Endothelial cell (in vitro differentiated cells): ENCODE data around the gene EHMT1. TPM values are rescaled to one million over a fixed set of nuclear protein-coding genes. Genes with fewer than 3 reads are reported as not detected.

ENCODE experiments used
- DNase-seq: peaks from one replicate; pipeline ENCODE4 v3.0.0; 2021; ENCODE audit warnings: low spot score
- H3K27ac Mint-ChIP-seq: one replicate; pipeline ENCODE4 v1.8.0; 2021; ENCODE audit warnings: mixed read lengths, inconsistent platforms; ENCODE audit not compliant: unreplicated experiment
- H3K27me3 Mint-ChIP-seq: one replicate; pipeline ENCODE4 v1.8.0; 2021; ENCODE audit warnings: mild to moderate bottlenecking, moderate library complexity, mixed read lengths, inconsistent platforms; ENCODE audit not compliant: unreplicated experiment
- H3K36me3 Mint-ChIP-seq: one replicate; pipeline ENCODE4 v1.8.0; 2021; ENCODE audit warnings: mild to moderate bottlenecking, low read depth, mixed read lengths, inconsistent platforms; ENCODE audit not compliant: unreplicated experiment
- H3K4me1 Mint-ChIP-seq: one replicate; pipeline ENCODE4 v1.8.0; 2021; ENCODE audit warnings: mild to moderate bottlenecking, mixed read lengths, inconsistent platforms; ENCODE audit not compliant: unreplicated experiment
- H3K4me3 Mint-ChIP-seq: one replicate; pipeline ENCODE4 v1.8.0; 2021; ENCODE audit warnings: mild to moderate bottlenecking, mixed read lengths, inconsistent platforms; ENCODE audit not compliant: unreplicated experiment
- H3K9me3 Mint-ChIP-seq: one replicate; pipeline ENCODE4 v1.8.0; 2021; ENCODE audit warnings: mixed read lengths, inconsistent platforms; ENCODE audit not compliant: unreplicated experiment
- CTCF ChIP-seq: fragments of 200-600 bp; sonication (generic); IDR thresholded peaks from one replicate; pipeline ENCODE4 v1.5.0; 2021; ENCODE audit warnings: antibody characterized with exemption; ENCODE audit not compliant: unreplicated experiment
- total RNA-seq: library from RNA; stranded (reverse); fragmentation: NEBNext Ultra II Directional; extraction: Animal tissue kit (Norgen Biotek cat#: 25700); gene quantifications from one replicate; pipeline ENCODE4 v1.2.1, GENCODE V29; 2021; ENCODE audit not compliant: unreplicated experiment

EHMT1 gene
- total RNA-seq, 1 donor from 2014 or later: 120 TPM

GRCh38 chr9:137638680-137639079 is 19.9 kb downstream of the EHMT1 start:
- peaks cover 5% of the 10 kb centered on the region for H3K36me3 Mint-ChIP-seq
- no peak overlapping the region for H3K4me3 Mint-ChIP-seq
- H3K9me3 Mint-ChIP-seq: no peaks in the 10 kb centered on the region
- DNase-seq: no peak
- no peaks in the 10 kb centered on the region for H3K4me1 Mint-ChIP-seq
- H3K27ac Mint-ChIP-seq: no peak overlapping the region
- H3K27me3 Mint-ChIP-seq: peaks cover 3% of the 10 kb centered on the region
- TF ChIP-seq CTCF: no peak

- Mint-ChIP-seq H3K4me1 (no peaks in the 10 kb centered on the region), H3K36me3 (peaks cover 9% of the 10 kb centered on the region), H3K9me3 (no peaks in the 10 kb centered on the region), H3K27me3 (peaks cover 3% of the 10 kb centered on the region), H3K27ac (no peak overlapping the region), H3K4me3 (no peak overlapping the region)
- no peak for DNase-seq
- no peak for TF ChIP-seq CTCF
Observed at GRCh38 chr9:137639303-137640051, 20.7 kb downstream of the EHMT1 start.

GRCh38 chr9:137640862-137641261 is 22.1 kb downstream of the EHMT1 start:
- TF ChIP-seq CTCF: no peak
- peaks cover 2% of the 10 kb centered on the region for H3K27me3 Mint-ChIP-seq
- H3K9me3 Mint-ChIP-seq: no peaks in the 10 kb centered on the region
- no peak overlapping the region for H3K4me3 Mint-ChIP-seq
- H3K27ac Mint-ChIP-seq: no peak overlapping the region
- no peaks in the 10 kb centered on the region for H3K4me1 Mint-ChIP-seq
- DNase-seq: no peak
- peaks cover 9% of the 10 kb centered on the region for H3K36me3 Mint-ChIP-seq

- H3K27me3 Mint-ChIP-seq: peaks cover 4% of the 10 kb centered on the region
- H3K27ac Mint-ChIP-seq: no peak overlapping the region
- H3K4me1 Mint-ChIP-seq: peaks cover 10% of the 10 kb centered on the region
- no peaks in the 10 kb centered on the region for H3K9me3 Mint-ChIP-seq
- TF ChIP-seq CTCF: no peak
- DNase-seq: no peak
- H3K4me3 Mint-ChIP-seq: no peak overlapping the region
- H3K36me3 Mint-ChIP-seq: peaks cover 20% of the 10 kb centered on the region
Observed at GRCh38 chr9:137642118-137642601, 23.4 kb downstream of the EHMT1 start.

- Mint-ChIP-seq H3K9me3 (no peaks in the 10 kb centered on the region), H3K4me3 (no peak overlapping the region), H3K4me1 (peaks cover 18% of the 10 kb centered on the region), H3K27ac (no peak overlapping the region), H3K36me3 (peaks cover 24% of the 10 kb centered on the region), H3K27me3 (peaks cover 5% of the 10 kb centered on the region)
- TF ChIP-seq CTCF: no peak
- no peak for DNase-seq
Observed at GRCh38 chr9:137642892-137643291, 24.1 kb downstream of the EHMT1 start.
